Measurements from ENCODE around the gene GRAP2. TPM values are rescaled to one million over a fixed set of nuclear protein-coding genes. Genes with fewer than 3 reads are reported as not detected.
A peak's percentile ranks its signal among the peaks of the same experiment; 100 is the strongest.

GRAP2 gene
- total and polyA plus RNA-seq, 10 of the 15 experiments (the other 5 are each of a cell fraction or from before 2014, with no cell fraction given): 3.3 to 79.1 (median 59.6) TPM

DNA sequence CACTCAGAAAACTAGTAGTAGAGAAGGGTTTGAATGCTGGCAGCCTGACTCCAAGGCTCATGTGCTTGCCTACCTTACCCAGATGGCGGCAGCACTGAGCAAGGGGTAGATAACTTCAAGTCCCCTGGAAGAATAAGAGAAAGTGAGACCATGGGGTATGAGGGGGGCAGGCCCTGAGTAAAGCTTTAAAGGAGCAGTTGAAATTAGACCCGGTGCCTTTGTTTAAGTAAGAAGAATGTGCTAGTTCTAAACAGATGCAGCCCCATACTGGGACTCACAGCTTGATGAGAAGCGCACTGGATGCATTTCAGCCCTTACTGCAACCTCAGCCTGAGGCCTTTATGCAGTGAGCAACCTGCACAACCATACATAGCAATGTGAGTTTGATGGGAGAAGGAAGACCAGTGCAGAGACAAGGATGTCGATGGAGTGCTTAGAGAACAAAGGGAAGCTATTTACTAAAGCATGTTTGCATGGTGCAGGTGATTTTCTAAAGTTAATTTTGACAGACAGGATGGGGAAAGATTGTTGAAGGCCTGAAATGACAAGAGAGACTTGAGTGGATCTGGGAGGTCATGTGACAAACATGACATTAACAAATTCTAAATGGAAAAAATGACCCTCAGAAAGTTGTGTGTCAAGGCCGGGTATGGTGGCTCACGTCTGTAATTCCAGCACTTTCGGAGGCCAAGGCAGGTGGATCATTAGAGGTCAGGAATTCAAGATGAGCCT lies 32.2 kb downstream of the GRAP2 start:
- peak overlapping the region; percentile 67 for H3K4me2 ChIP-seq (ENCODE audit: control insufficient read depth, insufficient read depth)
- ChIA-PET POLR2A (interaction anchor here (0.6 to 1.6 kb wide), 14 partner anchors 9 to 948 kb away, joined by 3 to 6 read pairs (median 4); no protein-coding TSS in a partner anchor), RAD21 (ENCODE audit: unreplicated experiment) (interaction anchor here (0.6 to 3.8 kb wide), 18 partner anchors 10 to 242 kb away, joined by 3 to 34 read pairs (median 4); no protein-coding TSS in a partner anchor), CTCF (interaction anchor here (0.9 to 2.9 kb wide), 24 partner anchors 9 to 198 kb away, joined by 3 to 39 read pairs (median 5); no protein-coding TSS in a partner anchor), SMC1A (ENCODE audit: uncharacterized antibody, unreplicated experiment) (interaction anchor here (0.7 to 4.1 kb wide), 27 partner anchors 9 to 223 kb away, joined by 3 to 34 read pairs (median 7); partner anchors contain the start of genes GRAP2 and TMA7B)
- H3K27me3 ChIP-seq (replicated peaks in 1 of 2; ENCODE audit: control insufficient read depth in 2 of 2, insufficient read depth in 2 of 2, low read length in 1 of 2): no peaks in the 10 kb centered on the region
- intact Hi-C loops (cut with micrococcal nuclease; ENCODE audit: unreplicated experiment) (loop anchor here (10.0 kb wide), 2 partner anchors 92 to 298 kb away; no protein-coding TSS in a partner anchor), in situ Hi-C loops (cut with MboI) (no loop called here)
- H3K36me3 ChIP-seq (ENCODE audit: control insufficient read depth in 2 of 2, insufficient read depth in 2 of 2, low read length in 1 of 2): peaks cover 5 to 7% of the 10 kb centered on the region in 2 experiments
- no peak overlapping the region for H2AFZ ChIP-seq (ENCODE audit: control insufficient read depth, low read depth, low read length)
- no peaks in the 10 kb centered on the region for H3K9me3 ChIP-seq (replicated peaks; ENCODE audit: control insufficient read depth, insufficient read depth, low read length)
- peaks cover 89% of the 10 kb centered on the region for H3K79me2 ChIP-seq (ENCODE audit: control insufficient read depth, insufficient read depth, low read length)
- TF ChIP-seq TCF12 (IDR thresholded peaks at IDR 0.05; ENCODE audit: low read depth, low read length) (no peak), RCOR1 (conservative IDR thresholded peaks at IDR 0.05; ENCODE audit: low read depth, low read length) (no peak), JUNB (IDR thresholded peaks at IDR 0.05) (no peak), CHD4 (IDR thresholded peaks at IDR 0.05) (no peak), MYB (IDR thresholded peaks at IDR 0.05; ENCODE audit: borderline replicate concordance, low read depth, low read length) (no peak), RAD51 (IDR thresholded peaks at IDR 0.05) (peak; percentile 43; the same call in 1 of the 2 replicates), SP1 (IDR thresholded peaks at IDR 0.05; ENCODE audit: low read depth, low read length) (no peak), RAD21 (IDR thresholded peaks at IDR 0.05; ENCODE audit: insufficient read depth, low read depth, low read length) (peak; percentile 63), KDM1A (IDR thresholded peaks at IDR 0.05; ENCODE audit: borderline replicate concordance) (no peak), TCF3 (IDR thresholded peaks at IDR 0.05; ENCODE audit: borderline replicate concordance, insufficient read depth, low read depth, low read length) (no peak), SMC3 (IDR thresholded peaks at IDR 0.05; ENCODE audit: borderline replicate concordance, low read length) (peak; percentile 61), ZNF274 (IDR thresholded peaks at IDR 0.05; ENCODE audit: insufficient read depth, insufficient read length) (no peak), RUNX3 (IDR thresholded peaks at IDR 0.05; ENCODE audit: low read length) (peak; percentile 19; the same call in 1 of the 2 replicates), YY1 (IDR thresholded peaks at IDR 0.05; ENCODE audit: low read depth, low read length) (peak; percentile 62; the same call in 1 of the 2 replicates)
- TF ChIP-seq, protein P1, sequence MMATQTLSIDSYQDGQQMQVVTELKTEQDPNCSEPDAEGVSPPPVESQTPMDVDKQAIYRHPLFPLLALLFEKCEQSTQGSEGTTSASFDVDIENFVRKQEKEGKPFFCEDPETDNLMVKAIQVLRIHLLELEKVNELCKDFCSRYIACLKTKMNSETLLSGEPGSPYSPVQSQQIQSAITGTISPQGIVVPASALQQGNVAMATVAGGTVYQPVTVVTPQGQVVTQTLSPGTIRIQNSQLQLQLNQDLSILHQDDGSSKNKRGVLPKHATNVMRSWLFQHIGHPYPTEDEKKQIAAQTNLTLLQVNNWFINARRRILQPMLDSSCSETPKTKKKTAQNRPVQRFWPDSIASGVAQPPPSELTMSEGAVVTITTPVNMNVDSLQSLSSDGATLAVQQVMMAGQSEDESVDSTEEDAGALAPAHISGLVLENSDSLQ (IDR thresholded peaks at IDR 0.05): peak; percentile 57; the same call in 1 of the 2 replicates
- TF ChIP-seq, protein P2, sequence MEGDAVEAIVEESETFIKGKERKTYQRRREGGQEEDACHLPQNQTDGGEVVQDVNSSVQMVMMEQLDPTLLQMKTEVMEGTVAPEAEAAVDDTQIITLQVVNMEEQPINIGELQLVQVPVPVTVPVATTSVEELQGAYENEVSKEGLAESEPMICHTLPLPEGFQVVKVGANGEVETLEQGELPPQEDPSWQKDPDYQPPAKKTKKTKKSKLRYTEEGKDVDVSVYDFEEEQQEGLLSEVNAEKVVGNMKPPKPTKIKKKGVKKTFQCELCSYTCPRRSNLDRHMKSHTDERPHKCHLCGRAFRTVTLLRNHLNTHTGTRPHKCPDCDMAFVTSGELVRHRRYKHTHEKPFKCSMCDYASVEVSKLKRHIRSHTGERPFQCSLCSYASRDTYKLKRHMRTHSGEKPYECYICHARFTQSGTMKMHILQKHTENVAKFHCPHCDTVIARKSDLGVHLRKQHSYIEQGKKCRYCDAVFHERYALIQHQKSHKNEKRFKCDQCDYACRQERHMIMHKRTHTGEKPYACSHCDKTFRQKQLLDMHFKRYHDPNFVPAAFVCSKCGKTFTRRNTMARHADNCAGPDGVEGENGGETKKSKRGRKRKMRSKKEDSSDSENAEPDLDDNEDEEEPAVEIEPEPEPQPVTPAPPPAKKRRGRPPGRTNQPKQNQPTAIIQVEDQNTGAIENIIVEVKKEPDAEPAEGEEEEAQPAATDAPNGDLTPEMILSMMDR (IDR thresholded peaks at IDR 0.05 in 2 of 3, conservative IDR thresholded peaks at IDR 0.05 in 1 of 3; ENCODE audit: control insufficient read depth in 2 of 3, extremely low read depth in 1 of 3, insufficient read depth in 1 of 3, low read depth in 3 of 3, low read length in 3 of 3): peak; percentile 56 to 91 (median 84)
- TF ChIP-seq, protein P3, sequence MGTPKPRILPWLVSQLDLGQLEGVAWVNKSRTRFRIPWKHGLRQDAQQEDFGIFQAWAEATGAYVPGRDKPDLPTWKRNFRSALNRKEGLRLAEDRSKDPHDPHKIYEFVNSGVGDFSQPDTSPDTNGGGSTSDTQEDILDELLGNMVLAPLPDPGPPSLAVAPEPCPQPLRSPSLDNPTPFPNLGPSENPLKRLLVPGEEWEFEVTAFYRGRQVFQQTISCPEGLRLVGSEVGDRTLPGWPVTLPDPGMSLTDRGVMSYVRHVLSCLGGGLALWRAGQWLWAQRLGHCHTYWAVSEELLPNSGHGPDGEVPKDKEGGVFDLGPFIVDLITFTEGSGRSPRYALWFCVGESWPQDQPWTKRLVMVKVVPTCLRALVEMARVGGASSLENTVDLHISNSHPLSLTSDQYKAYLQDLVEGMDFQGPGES (IDR thresholded peaks at IDR 0.05): 0 out of 2 replicates have a peak, but pooled peaks have one; percentile 19
- no TSS peak for BruUV-seq (replicated peaks)
- H3K27ac ChIP-seq (ENCODE audit: control insufficient read depth, insufficient read depth): no peak overlapping the region
- H3K9ac ChIP-seq (ENCODE audit: control insufficient read depth, insufficient read depth, low read length): no peak overlapping the region
- no peaks in the 10 kb centered on the region; the same call in 1 of the 2 replicates for H4K20me1 ChIP-seq (ENCODE audit: control insufficient read depth, insufficient read depth)
- H3K4me1 ChIP-seq (ENCODE audit: control insufficient read depth, insufficient read depth, low read length): peaks cover 37% of the 10 kb centered on the region
- FAIRE-seq: no peak
- DNase-seq (ENCODE audit: low read depth, low spot score): no peak
- WGBS (ENCODE audit: insufficient coverage, insufficient replicate concordance, low lambda C conversion rate, missing lambda C conversion rate): 73% methylated on average over 7 of the region's 7 CpGs
- no peak overlapping the region for H3K4me3 ChIP-seq
- ATAC-seq: peak; percentile 82
